Erythroblast (primary cell): ENCODE results near the gene S100A3.

ENCODE experiments used
- GATA1 ChIP-seq: IDR thresholded peaks from 2 replicates; pipeline ENCODE4 v1.6.1; 2011; ENCODE audit warnings: low read depth, mild to moderate bottlenecking, control low read depth, low read length, moderate library complexity
- POLR2A ChIP-seq: IDR thresholded peaks from 2 replicates; pipeline ENCODE4 v1.6.1; 2011; ENCODE audit warnings: mild to moderate bottlenecking, low read length

DNA sequence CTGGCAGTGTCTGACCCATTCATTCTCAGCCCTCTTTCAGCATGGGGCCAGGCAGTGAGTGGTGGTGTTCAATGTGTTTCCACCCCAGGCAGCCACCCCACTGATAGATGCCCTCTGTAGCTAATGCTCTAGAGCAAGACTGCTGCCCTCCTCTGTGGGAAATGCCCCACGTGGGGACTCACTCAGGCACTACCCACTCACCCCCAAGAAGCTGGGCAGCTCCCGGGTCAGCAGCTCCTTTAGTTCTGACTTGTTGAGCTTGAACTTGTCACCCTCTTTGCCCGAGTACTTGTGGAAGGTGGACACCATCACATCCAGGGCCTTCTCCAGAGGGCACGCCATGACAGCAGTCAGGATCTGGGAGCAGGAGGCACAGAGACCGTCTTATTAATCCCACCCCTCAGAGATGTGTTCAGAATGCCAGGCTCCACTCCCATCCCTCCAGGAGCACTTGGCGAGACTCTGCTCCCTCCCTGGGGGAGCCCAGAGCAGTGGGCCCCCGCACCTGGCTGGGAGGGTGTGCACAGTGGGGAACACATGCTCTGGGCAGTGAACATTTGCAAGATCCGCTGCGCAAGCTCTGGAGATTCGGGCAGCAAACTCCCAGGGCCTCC, 4.5 kb downstream of the S100A3 start:
- TF ChIP-seq GATA1 (no peak), POLR2A (no peak)
